ENCODE data around the gene GRM1.

The GRM1 gene

GRCh38 chr6:146484411-146484810, 455.5 kb downstream of the GRM1 start:
- no peak for DNase-seq (ENCODE audit: low read depth)

All from stimulated activated CD8-positive, alpha-beta memory T cell treated with anti-CD3 and anti-CD28 coated beads, Interleukin-12 subunit alpha, Interleukin-12 subunit beta, amount 100 ng/mL, for 1 hour (primary cell).